Measurements from ENCODE around the gene CHAF1B. TPM values are rescaled to one million over a fixed set of nuclear protein-coding genes. Genes with fewer than 3 reads are reported as not detected.
A peak's percentile ranks its signal among the peaks of the same experiment; 100 is the strongest.
"Not testable (repeated sequence)": the region's sequence is repeated elsewhere in the genome, so short reads cannot be mapped to it uniquely, and the experiment has no call there.

Gene CHAF1B
- polyA plus RNA-seq (2012; ENCODE audit: insufficient read depth, insufficient read length): 38.8 TPM

- DNase-seq (ENCODE audit: low read depth, low spot score): peak; percentile 51
- peak within 1 kb of the TSS; percentile 59 for H3K4me3 ChIP-seq (ENCODE audit: low read length)
Measured at GRCh38 chr21:36385233-36386030, at the start of gene CHAF1B. Gene CHAF1B (plus strand): TSS chr21:36385392. CDS start chr21:36386137, 745 bp downstream.

GRCh38 chr21:36337099-36337509 lies 48.1 kb upstream of the CHAF1B start:
- no peak overlapping the region for H3K4me3 ChIP-seq (ENCODE audit: low read length)
- no peak for DNase-seq (ENCODE audit: low read depth, low spot score)

- DNase-seq (ENCODE audit: low read depth, low spot score): no peak
- no peak overlapping the region for H3K4me3 ChIP-seq (ENCODE audit: low read length)
Measured at GRCh38 chr21:36338975-36339374, 46.2 kb upstream of the CHAF1B start.

- DNase-seq (ENCODE audit: low read depth, low spot score): not testable (repeated sequence)
Measured at GRCh38 chr21:36342581-36342980, 42.6 kb upstream of the CHAF1B start.

GRCh38 chr21:36344931-36345330 lies 40.3 kb upstream of the CHAF1B start:
- no peak for DNase-seq (ENCODE audit: low read depth, low spot score)
- no peak overlapping the region for H3K4me3 ChIP-seq (ENCODE audit: low read length)

More at GRCh38 chr21:36342581-36342980, 42.6 kb upstream of the CHAF1B start:
- not testable (repeated sequence) for H3K4me3 ChIP-seq (ENCODE audit: low read length)

GRCh38 chr21:36347278-36347961 lies 37.8 kb upstream of the CHAF1B start:
- no peak for DNase-seq (ENCODE audit: low read depth, low spot score)

GRCh38 chr21:36347962-36348328 lies 37.2 kb upstream of the CHAF1B start:
- no peak for DNase-seq (ENCODE audit: low read depth, low spot score)
- H3K4me3 ChIP-seq (ENCODE audit: low read length): no peak overlapping the region

More at GRCh38 chr21:36347278-36347961, 37.8 kb upstream of the CHAF1B start:
- H3K4me3 ChIP-seq (ENCODE audit: low read length): no peak overlapping the region

GRCh38 chr21:36349315-36349714 lies 35.9 kb upstream of the CHAF1B start:
- H3K4me3 ChIP-seq (ENCODE audit: low read length): no peak overlapping the region
- DNase-seq (ENCODE audit: low read depth, low spot score): no peak

- no peak overlapping the region for H3K4me3 ChIP-seq (ENCODE audit: low read length)
- no peak for DNase-seq (ENCODE audit: low read depth, low spot score)
Measured at GRCh38 chr21:36350282-36350910, 34.8 kb upstream of the CHAF1B start.

- DNase-seq (ENCODE audit: low read depth, low spot score): no peak
- H3K4me3 ChIP-seq (ENCODE audit: low read length): no peak overlapping the region
Measured at GRCh38 chr21:36354918-36355680, 30.1 kb upstream of the CHAF1B start.

- no peak overlapping the region for H3K4me3 ChIP-seq (ENCODE audit: low read length)
- no peak for DNase-seq (ENCODE audit: low read depth, low spot score)
Measured at GRCh38 chr21:36355868-36356267, 29.3 kb upstream of the CHAF1B start.

- no peak overlapping the region for H3K4me3 ChIP-seq (ENCODE audit: low read length)
- DNase-seq (ENCODE audit: low read depth, low spot score): no peak
Measured at GRCh38 chr21:36359185-36359584, 26.0 kb upstream of the CHAF1B start.

GRCh38 chr21:36369064-36369685 lies 16.0 kb upstream of the CHAF1B start:
- DNase-seq (ENCODE audit: low read depth, low spot score): no peak
- H3K4me3 ChIP-seq (ENCODE audit: low read length): no peak overlapping the region

- no peak for DNase-seq (ENCODE audit: low read depth, low spot score)
- no peak overlapping the region for H3K4me3 ChIP-seq (ENCODE audit: low read length)
Measured at GRCh38 chr21:36375994-36376393, 9.2 kb upstream of the CHAF1B start.

- no peak for DNase-seq (ENCODE audit: low read depth, low spot score)
- no peak overlapping the region for H3K4me3 ChIP-seq (ENCODE audit: low read length)
Measured at GRCh38 chr21:36377391-36377842, 7.8 kb upstream of the CHAF1B start.

- DNase-seq (ENCODE audit: low read depth, low spot score): no peak
- H3K4me3 ChIP-seq (ENCODE audit: low read length): no peak overlapping the region
Measured at GRCh38 chr21:36379251-36379650, 5.9 kb upstream of the CHAF1B start.

- DNase-seq (ENCODE audit: low read depth, low spot score): no peak
- H3K4me3 ChIP-seq (ENCODE audit: low read length): no peak overlapping the region
Measured at GRCh38 chr21:36381841-36382589, 3.2 kb upstream of the CHAF1B start.

- not testable (repeated sequence) for DNase-seq (ENCODE audit: low read depth, low spot score); H3K4me3 ChIP-seq (ENCODE audit: low read length)
Measured at GRCh38 chr21:36382722-36383121, 2.5 kb upstream of the CHAF1B start.
